HG03103 (cell line): ENCODE data around the gene ADGRE1.

Source experiments
- ATAC-seq: cut with Tn5 transposase; IDR thresholded peaks from one replicate; pipeline ENCODE4 v1.9.1; 2021; ENCODE audit warnings: low read depth; ENCODE audit not compliant: unreplicated experiment

The ADGRE1 gene

GRCh38 chr19:6952956-6953355, 65.6 kb downstream of the ADGRE1 start:
- no peak for ATAC-seq

GRCh38 chr19:6955082-6955481, 67.7 kb downstream of the ADGRE1 start:
- no peak for ATAC-seq

GRCh38 chr19:6956573-6956972, 69.2 kb downstream of the ADGRE1 start:
- ATAC-seq, result no peak

- no peak for ATAC-seq
Measured at GRCh38 chr19:6958791-6959190, 71.4 kb downstream of the ADGRE1 start.

GRCh38 chr19:6963244-6963852, 76.0 kb downstream of the ADGRE1 start:
- no peak for ATAC-seq

- ATAC-seq, result no peak
Measured at GRCh38 chr19:6963937-6964336, 76.6 kb downstream of the ADGRE1 start.

GRCh38 chr19:6967967-6968366, 80.6 kb downstream of the ADGRE1 start:
- ATAC-seq, result no peak

- no peak for ATAC-seq
Measured at GRCh38 chr19:6969490-6969889, 82.1 kb downstream of the ADGRE1 start.

GRCh38 chr19:6970021-6970420, 82.6 kb downstream of the ADGRE1 start:
- ATAC-seq, result no peak

GRCh38 chr19:6970443-6970842, 83.1 kb downstream of the ADGRE1 start:
- ATAC-seq, result no peak

- ATAC-seq, result no peak
Measured at GRCh38 chr19:6971366-6971765, 84.0 kb downstream of the ADGRE1 start.

GRCh38 chr19:6976197-6976596, 88.8 kb downstream of the ADGRE1 start:
- no peak for ATAC-seq

- ATAC-seq, result no peak
Measured at GRCh38 chr19:6979399-6979798, 92.0 kb downstream of the ADGRE1 start.

GRCh38 chr19:6983448-6983847, 96.1 kb downstream of the ADGRE1 start:
- ATAC-seq, result no peak

- ATAC-seq, result no peak
Measured at GRCh38 chr19:6987850-6988249, 100.5 kb downstream of the ADGRE1 start.

- ATAC-seq, result no peak
Measured at GRCh38 chr19:6988257-6988656, 100.9 kb downstream of the ADGRE1 start.
